Measurements from ENCODE around the gene ASCL2. TPM values are rescaled to one million over a fixed set of nuclear protein-coding genes. Genes with fewer than 3 reads are reported as not detected.

Gene ASCL2
- polyA plus RNA-seq, 4 donors: 0.29 to 4.7 (median 2.0) TPM

DNA sequence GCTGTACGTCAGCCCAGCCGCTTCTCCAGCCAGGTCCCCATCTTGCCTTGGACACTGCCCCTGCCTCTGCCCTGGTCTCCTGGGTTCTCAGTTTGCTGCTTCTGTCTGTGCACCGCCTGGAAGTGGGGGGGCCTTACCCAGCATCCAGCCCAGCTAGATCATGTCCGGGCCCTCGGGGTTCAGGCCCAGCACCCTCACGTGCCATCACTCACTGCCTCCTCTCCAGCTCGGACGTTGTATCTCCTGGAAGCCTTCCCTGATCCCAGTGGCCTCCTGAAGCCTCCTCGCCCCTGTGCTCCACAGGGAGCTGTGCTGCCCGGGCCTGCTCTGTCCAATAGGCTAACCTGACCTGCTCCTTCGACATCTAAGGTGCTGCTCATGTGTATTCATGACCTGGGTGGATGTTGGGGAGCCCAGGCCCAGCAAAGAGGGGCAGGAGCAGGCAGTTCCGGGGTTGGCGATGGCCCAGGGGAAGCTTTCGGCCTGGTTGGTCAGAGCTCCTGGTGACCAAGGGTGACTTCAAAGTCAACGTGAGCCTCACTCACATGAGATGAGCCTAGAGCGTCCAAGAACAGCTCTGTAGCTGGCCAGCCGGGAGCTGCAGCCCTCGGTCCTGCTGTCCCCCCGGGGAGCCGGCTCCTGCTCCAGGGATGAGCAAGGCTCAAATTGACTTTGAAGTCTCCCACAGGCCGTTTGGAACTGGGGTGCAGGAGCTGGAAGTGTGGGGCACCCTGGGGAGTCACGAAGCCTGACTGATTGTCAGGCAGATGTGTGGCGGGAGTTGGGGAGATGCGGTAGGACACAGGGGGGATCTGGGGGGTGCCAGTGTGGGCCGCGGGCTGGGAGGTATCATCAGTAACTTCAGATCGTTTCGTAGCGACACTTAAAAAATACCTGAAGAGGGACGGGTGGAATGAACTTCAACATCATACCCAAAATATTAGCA is 5.2 kb upstream of the ASCL2 start:
- no peak for DNase-seq (ENCODE audit: low read depth in 4 of 4, low spot score in 3 of 4)

GRCh38 chr11:2273771-2274170 is 3.4 kb upstream of the ASCL2 start:
- no peak for DNase-seq (ENCODE audit: low read depth in 4 of 4, low spot score in 3 of 4)

DNA sequence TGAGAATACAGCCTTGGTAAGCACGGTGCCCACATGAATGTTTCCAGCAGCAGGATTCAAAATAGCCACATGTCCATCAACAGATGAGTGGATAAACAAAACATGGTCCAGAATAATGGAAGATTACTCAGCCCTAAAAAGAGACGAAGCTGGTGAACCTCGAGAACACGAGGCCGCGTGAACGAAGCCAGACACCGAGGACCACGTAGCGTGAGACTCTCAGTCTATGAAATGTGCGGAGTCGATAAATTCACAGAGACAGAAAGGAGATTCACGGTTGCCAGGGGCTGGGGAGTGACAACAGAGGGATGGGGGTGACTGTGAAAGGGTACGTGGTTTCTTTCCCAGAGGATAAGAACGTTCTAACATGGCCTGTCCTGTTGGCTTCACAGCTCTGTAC is 2.9 kb upstream of the ASCL2 start:
- no peak for DNase-seq (ENCODE audit: low read depth in 4 of 4, low spot score in 3 of 4)

- DNase-seq (ENCODE audit: low read depth in 4 of 4, low spot score in 3 of 4): no peak
These were observed 2.5 kb upstream of the ASCL2 start for GRCh38 chr11:2272946-2273280.

DNA sequence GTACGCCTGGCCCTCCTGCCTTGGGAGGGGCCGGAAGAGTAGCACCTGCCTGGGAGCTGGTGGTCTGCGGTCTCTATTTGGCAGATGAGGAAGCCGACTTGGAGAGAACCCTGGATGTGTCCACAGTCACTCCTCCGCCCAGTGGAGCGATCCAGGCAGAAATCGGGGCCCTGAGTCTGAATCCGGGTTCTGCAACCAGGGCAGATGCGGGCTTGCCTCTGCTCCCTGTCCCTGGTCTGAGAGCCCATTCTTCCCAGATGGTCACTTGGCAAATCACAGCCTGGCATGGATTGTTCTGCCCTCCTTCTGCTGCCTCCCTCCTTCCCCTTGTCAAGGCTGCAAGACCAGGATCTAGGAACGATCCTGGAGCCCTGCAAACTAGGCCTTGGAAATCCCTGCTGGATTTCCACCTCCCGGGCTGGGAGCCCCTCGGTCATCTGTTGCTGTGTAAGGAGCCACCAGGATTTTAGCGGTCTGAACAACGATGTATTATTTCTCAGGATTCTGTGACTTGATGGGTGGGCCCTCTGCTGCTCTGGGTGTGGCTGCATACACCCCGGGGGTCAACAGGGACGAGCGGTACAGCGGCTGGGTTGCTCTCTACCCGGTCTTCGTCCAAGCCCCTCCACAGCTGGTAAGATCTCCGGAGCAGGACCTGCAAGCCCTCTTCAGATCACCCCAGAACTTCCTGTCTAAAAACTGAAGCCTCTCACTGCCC is 2.0 kb upstream of the ASCL2 start:
- DNase-seq (ENCODE audit: low read depth in 4 of 4, low spot score in 3 of 4): no peak

DNA sequence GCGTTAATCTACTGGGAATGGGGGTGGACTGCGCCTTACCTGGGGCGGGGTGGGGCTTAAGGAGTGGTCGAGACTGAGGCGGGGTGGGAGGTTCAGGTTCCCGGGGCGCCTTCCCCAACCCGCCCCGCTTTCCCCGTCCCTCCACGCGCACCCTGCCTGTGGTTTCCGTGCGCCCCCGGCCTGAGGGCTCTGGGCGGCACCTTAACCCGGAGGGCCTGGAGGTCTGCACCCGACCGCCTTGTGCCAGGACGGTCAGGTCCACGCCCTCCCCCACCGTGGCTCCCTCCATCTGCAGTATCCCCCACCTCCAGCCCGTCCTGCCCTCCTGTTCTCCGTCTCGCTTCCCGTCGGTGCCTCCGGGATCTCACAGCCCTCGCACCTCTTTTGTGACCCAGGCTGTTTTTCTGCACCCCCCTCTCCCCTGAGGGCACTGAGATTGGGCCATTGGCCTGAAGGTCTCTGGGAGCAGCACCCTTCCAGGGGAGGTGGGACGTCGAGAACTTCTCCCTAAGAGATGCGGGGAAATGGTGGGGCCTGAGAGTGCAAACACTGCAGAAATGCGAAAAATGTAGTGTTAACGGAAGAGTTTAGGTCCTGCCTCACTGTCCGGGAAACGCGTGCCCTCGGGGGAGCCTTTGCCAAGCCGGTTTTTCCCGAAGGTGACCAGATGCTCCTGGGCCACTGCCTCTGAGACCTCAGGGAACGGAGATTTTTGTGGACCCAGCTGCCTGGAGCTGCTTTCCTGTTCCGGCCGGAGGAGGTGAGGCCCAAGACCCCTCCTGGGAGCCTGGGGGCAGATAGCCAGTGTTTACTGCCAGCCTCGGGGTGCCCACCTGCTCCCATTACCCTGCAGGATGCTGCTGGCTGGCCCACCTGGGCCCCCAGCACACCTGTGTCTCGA is 1.2 kb upstream of the ASCL2 start:
- no peak for DNase-seq (ENCODE audit: low read depth in 4 of 4, low spot score in 3 of 4)

- no peak for DNase-seq (ENCODE audit: low read depth in 4 of 4, low spot score in 3 of 4)
These were observed 614 bp upstream of the ASCL2 start for GRCh38 chr11:2271077-2271326.

DNA sequence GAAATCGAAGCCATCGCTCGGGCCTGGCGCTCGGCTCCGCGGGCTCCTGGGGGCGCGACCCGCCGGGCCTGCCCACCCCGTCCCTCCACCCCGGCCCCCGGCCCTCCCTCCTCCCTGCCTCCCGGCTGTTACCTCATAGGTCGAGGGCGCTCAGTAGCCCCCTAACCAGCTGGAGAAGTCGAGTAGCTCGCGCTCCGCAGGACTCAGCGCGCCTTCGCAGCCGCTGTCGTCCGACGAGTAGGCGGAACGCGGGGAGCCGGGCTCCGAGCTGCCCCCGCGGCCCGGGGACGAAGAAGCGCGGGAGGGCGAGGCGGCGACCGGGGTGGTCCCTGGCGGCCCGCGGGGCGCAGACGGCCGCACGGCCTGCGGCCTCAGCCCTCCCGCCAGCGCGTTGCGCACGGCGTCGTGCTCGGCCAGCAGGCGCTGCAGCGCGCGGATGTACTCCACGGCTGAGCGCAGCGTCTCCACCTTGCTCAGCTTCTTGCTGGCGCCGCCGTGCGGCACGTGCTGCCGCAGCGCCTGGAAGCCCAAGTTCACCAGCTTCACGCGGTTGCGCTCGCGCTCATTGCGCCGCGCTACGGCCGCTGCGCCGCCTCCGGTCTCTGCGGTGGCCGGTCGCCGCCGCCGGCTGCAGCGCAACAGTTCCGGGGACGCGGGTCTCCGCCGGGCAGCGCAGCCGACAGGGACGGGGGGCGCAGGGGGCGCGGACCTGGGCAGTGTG is 627 bp downstream of the ASCL2 start:
- DNase-seq (ENCODE audit: low read depth in 4 of 4, low spot score in 3 of 4): no peak

DNA sequence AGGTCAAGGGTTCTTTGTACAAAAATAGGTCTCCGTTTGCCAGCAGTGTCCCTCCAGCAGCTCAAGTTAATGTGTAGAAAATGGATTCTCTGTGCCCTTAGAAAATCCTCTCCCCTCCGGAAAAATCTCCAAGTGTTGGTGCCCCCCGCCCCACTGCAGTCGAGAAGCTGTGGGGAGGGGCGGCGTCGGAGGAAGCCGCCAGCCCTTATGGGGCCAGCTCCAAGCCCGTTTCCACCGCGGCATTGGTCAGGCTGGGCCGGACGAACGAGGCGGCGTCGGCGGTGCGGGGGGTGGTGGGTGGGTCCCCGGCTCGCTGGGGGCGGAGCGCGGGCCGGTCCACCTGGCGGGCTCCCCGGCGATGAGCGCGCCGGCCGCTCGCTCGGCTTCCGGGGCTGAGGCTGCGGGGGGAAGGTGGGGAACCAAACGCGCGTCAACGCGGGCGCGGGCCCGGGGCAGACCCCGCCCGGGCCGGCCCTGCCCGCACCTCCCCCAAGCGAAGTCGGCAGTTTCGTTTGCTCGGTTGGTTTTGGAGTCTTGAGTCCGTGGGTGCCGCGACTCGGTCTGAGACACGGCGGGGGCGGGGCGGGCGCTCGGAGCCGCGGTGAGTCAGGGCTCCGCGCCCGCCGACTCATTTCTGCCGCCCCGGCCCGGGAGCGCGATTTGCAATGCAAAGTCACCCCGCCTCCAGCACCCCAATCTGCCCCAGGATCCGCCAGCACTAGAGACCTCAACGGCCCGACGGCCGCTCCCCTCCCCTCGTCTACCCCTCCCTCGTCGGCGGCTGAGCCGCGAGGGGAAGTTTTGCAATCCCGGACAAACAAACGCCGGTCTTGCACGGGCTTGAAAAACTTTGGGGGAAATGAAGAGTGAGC is 1.4 kb downstream of the ASCL2 start:
- no peak for DNase-seq (ENCODE audit: low read depth in 4 of 4, low spot score in 3 of 4)

DNA sequence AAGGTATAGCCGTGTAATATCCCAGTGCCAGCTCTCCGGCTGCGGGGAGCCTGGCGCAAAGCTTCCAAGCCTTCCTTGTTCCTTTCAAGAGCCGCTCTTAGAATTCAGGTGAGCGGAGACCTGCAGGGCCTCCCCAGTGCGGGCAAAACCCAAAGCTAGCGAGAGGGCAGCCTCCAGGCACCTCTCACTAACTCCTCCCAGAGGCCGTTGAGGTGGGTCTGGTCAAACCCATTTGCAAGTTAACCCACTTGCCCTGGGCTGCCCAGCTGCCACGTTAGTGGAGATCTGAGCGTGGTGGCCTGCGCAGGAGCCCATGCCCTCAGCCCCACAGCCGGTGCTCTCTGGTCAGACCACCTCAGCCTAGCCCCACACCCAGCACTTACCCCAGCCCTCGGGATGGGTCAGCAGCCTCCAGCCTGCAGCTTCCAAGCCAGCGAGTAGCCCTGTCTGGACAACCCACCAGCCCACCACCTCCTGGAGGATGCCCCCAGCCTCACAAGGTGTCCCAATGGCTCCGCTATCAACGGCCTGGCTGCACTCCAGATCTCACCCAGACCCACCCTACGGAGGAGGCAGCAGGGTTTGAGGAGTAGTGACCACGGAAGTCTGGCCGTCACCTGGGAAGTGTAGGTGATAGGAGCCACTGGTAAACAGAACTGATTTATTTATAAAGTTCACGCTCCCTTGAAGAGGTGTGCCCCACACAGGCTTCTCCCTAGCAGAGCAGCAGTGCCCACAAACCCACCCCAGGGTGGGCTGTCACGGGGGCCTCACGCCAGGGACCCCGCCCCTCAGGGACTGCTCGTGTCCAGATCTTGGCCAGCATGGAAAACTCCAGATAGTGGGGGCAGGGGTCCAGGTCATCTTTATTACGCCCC is 2.3 kb downstream of the ASCL2 start:
- DNase-seq (ENCODE audit: low read depth in 4 of 4, low spot score in 3 of 4): no peak

DNA sequence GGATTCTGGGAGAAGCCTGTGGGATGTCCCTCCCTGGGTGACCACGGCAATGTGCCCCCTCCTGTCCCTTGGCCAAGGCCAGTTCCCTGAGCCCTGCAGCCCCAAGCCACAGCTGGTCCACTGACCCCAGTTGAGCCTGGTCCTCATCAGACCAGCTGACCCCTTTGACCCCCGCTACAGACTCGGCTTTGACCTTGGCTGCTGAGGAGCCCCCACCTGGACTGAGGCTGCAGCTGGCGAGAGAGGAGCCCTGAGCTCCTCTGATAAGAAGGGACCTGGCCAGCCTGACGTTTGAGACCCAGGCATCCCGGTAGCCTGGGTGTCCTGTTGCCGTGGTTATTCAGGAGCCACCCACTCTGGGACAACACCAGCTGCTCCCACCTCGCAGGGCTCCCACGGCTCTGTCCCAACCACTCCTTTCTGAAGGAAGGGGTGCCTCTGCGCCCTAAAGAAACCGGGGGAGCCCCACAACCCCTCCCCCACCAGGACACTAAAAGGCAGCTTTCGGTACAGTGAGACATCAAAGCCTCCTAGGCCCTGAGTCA is 3.0 kb downstream of the ASCL2 start:
- DNase-seq (ENCODE audit: low read depth in 4 of 4, low spot score in 3 of 4): no peak

DNA sequence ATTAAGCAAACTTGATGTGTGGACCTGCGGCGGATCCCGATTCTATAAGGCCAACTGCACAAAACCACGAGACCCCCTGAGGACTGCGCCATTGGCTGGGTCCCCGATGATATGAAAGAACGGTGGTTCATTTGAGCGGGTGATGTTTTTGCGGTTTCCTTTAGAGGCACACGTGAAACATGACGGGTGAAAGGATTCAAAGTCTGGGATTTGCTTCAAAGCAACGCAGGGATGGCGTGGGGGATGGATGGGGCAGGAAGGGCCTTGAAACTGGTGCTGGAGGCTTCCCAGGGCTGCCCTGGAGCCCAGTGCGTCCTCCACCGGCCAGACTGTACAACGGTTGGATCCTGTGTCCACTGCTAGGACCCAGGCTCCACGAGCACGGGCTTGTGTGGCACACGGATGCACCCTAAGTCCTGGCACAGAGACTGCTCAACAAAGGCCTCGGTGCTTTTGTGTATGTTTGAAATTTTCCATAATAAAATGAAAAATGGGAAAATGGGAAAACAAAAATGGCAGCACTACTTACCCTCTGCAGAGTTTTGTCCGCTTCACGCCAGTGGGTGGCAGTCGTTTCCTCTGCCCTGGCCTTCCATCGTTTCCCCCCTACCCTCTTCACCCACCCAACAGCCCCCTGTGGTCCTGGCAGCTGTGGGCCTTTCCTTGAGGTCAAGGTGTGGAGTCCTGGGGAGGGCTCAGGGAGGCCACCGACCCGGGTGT is 3.6 kb downstream of the ASCL2 start:
- no peak for DNase-seq (ENCODE audit: low read depth in 4 of 4, low spot score in 3 of 4)

DNA sequence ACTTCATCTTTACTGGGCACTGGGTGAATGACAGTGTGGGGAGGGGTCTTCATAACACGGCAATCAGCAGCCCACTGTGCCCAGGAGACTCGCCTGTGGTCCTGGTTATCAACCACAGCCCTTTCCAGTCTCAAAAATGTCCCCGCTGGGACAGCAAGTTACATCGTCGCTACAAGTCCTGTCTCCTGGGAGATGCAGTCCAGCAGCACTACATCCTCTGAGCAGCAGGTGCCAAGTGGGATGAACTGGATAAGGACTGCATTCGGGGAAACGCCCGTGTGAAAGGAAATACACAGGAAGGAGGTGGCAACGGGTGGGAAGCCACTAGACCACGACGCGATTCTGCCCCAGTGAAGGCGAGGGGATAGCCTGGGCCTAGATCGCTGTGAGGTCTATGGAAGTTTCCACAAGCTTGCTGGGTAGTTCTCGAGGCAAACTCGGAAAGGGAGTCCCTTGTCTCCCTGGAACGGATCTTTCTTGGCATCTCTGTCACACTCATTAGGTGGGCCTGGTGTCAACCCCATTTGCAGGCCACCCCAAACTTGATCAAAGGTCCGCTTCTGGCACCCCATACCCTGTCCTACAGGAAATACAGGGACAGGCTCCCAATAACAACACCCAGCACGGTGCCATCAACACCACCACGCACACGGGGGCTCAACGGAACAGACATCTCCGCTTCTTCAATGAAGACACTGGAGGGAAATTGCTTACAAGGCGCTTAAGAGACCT is 4.4 kb downstream of the ASCL2 start:
- DNase-seq (ENCODE audit: low read depth in 4 of 4, low spot score in 3 of 4): no peak

DNA sequence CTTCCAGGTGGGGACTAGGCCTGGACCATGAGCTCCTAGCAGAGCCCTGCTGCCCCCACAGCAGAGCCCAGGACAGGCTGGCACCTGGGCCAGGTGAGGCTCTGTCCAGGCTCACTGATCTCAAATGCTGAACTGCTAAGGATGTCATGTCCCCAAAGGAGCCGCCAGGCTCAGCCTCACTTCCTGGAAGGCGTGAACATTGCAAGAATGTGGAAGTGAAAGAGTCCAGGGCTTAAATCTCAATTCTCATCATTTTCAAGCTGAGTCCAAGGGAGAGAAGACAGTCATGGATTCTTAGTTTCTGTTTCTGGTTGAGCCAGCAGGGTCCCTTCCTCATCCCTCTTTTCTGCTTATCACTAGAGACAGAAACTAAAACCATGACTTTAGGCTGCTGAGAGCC is 5.0 kb downstream of the ASCL2 start:
- DNase-seq (ENCODE audit: low read depth in 4 of 4, low spot score in 3 of 4): no peak

DNA sequence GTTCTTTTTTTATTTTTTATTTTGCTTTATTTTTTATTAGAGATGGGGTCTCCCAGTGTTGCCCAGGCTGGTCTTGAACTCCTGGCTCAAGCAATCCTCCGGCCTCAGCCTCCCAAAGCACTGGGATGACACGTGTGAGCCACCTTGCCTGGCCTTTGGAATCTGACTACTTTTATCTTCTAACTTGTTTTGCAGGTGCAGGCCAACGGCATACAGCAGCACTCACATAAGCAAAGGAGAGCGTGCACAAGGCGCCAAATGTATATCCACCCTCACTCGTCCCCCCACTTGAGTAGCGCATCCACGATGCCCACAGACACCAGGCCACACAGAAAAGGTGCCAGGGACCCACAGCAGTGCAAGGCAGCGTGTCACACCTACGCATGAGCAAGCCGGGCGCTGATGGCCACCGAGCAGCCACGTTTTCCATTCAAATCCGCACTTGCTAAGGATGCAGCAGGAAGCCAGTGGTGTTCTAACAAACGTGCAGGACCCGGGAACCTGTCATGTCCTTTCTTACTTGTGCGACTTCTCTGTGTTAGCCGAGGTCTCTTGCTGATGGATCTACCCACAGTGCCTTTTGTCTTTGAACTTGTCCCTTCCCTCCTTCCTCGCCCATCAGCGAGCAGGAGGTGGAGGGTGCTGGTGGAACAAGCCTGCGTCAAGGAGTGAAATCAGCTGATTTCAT is 5.9 kb downstream of the ASCL2 start:
- no peak for DNase-seq (ENCODE audit: low read depth in 4 of 4, low spot score in 3 of 4)

DNA sequence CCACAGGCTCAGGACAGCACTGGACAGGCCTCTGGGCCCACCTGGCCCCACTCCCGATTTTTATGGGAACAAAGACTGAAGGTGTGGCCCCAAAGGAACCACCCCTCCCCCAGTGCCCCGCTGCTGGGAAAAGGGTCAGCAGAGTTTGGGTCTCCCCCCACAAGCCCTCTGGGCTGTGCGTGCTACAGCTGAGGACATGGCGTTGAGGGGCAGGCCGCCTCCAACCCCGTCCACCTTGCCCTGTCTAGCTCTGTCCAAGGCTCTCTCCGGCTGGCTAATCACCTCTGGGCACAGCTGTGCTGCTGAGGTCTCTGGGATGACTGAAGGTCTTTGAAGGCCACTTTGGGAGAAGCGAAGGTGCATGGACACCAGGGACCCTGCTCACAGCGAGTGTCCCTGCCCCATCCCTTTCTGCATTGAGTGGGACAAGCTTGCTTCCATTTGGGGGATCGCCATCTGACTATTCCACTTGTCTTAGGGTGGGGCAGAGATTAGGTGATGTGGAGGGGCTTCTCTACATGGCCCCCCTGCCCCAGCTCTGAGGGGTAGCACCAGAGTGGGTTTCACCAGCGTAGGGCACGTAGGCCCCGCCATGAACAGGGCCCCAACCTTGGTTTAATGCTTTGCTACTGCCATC is 6.5 kb downstream of the ASCL2 start:
- no peak for DNase-seq (ENCODE audit: low read depth in 4 of 4, low spot score in 3 of 4)
